ENCODE results near the gene NKX2-3.

NKX2-3 gene

GRCh38 chr10:99551158-99551557 lies 18.4 kb downstream of the NKX2-3 start (continued):
- TF ChIP-seq ZNF26 (tag by site-specific recombination; IDR thresholded peaks at IDR 0.05) (no peak), ZNF391 (tag by site-specific recombination; IDR thresholded peaks at IDR 0.05; ENCODE audit: borderline replicate concordance, low read depth) (peak; percentile 50; the same call in 1 of the 2 replicates), OVOL3 (tag by site-specific recombination; IDR thresholded peaks at IDR 0.05) (no peak), MYNN (tag by site-specific recombination; IDR thresholded peaks at IDR 0.05; ENCODE audit: borderline replicate concordance) (no peak), GLI4 (tag by site-specific recombination; IDR thresholded peaks at IDR 0.05) (no peak), ZEB2 (tag by site-specific recombination; IDR thresholded peaks at IDR 0.05) (peak; percentile 82), ZNF548 (tag by site-specific recombination; IDR thresholded peaks at IDR 0.05) (no peak), ZNF221 (tag by site-specific recombination; IDR thresholded peaks at IDR 0.05; ENCODE audit: borderline replicate concordance) (no peak), ZFP69B (tag by site-specific recombination; IDR thresholded peaks at IDR 0.05) (0 out of 2 replicates have a peak, but pooled peaks have one; percentile 57), TRIM28 (IDR thresholded peaks at IDR 0.05; ENCODE audit: borderline replicate concordance, low read length) (peak; percentile 87), ZNF335 (tag by site-specific recombination; conservative IDR thresholded peaks at IDR 0.05) (no peak), REST (tag by site-specific recombination; IDR thresholded peaks at IDR 0.05) (no peak), ZNF18 (tag by site-specific recombination; IDR thresholded peaks at IDR 0.05) (no peak), ZNF354C (tag by site-specific recombination; IDR thresholded peaks at IDR 0.05; ENCODE audit: borderline replicate concordance, low read depth) (no peak), ZFHX2 (tag by site-specific recombination; conservative IDR thresholded peaks at IDR 0.05) (no peak), KLF9 (tag by site-specific recombination; IDR thresholded peaks at IDR 0.05; ENCODE audit: low read depth) (no peak), ELK4 (IDR thresholded peaks at IDR 0.05; ENCODE audit: borderline replicate concordance, low read depth, low read length) (no peak), ZNF311 (tag by site-specific recombination; IDR thresholded peaks at IDR 0.05; ENCODE audit: borderline replicate concordance) (no peak), ZNF610 (tag by site-specific recombination; IDR thresholded peaks at IDR 0.05; ENCODE audit: borderline replicate concordance) (no peak), ZNF302 (tag by site-specific recombination; IDR thresholded peaks at IDR 0.05; ENCODE audit: low read depth) (no peak), GLIS1 (tag by site-specific recombination; IDR thresholded peaks at IDR 0.05) (peak; percentile 38; the same call in 1 of the 2 replicates), ZNF394 (tag by site-specific recombination; IDR thresholded peaks at IDR 0.05; ENCODE audit: borderline replicate concordance) (peak; percentile 82; the same call in 1 of the 2 replicates), ZBTB21 (tag by site-specific recombination; IDR thresholded peaks at IDR 0.05) (peak; percentile 33; the same call in 1 of the 2 replicates), ZNF223 (tag by site-specific recombination; IDR thresholded peaks at IDR 0.05) (no peak), ZBTB10 (tag by site-specific recombination; IDR thresholded peaks at IDR 0.05) (no peak), KLF8 (tag by site-specific recombination; IDR thresholded peaks at IDR 0.05) (no peak)
- TF ChIP-seq, protein P1, sequence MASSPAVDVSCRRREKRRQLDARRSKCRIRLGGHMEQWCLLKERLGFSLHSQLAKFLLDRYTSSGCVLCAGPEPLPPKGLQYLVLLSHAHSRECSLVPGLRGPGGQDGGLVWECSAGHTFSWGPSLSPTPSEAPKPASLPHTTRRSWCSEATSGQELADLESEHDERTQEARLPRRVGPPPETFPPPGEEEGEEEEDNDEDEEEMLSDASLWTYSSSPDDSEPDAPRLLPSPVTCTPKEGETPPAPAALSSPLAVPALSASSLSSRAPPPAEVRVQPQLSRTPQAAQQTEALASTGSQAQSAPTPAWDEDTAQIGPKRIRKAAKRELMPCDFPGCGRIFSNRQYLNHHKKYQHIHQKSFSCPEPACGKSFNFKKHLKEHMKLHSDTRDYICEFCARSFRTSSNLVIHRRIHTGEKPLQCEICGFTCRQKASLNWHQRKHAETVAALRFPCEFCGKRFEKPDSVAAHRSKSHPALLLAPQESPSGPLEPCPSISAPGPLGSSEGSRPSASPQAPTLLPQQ (tag by site-specific recombination; IDR thresholded peaks at IDR 0.05): peak; percentile 31; the same call in 1 of the 2 replicates
- TF ChIP-seq, protein P2, sequence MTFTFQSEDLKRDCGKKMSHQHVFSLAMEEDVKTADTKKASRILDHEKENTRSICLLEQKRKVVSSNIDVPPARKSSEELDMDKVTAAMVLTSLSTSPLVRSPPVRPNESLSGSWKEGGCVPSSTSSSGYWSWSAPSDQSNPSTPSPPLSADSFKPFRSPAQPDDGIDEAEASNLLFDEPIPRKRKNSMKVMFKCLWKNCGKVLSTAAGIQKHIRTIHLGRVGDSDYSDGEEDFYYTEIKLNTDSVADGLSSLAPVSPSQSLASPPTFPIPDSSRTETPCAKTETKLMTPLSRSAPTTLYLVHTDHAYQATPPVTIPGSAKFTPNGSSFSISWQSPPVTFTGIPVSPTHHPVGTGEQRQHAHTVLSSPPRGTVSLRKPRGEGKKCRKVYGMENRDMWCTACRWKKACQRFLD (tag by site-specific recombination; IDR thresholded peaks at IDR 0.05): no peak
